MM.1S (cell line): ENCODE results near the gene WDFY4.

Experiments
- DNase-seq: peaks from one replicate; pipeline ENCODE4 v3.0.0-alpha.2; 2015
- H2AFZ ChIP-seq: fragments of 300-600 bp; sonication (generic); 2 replicates; pipeline ENCODE4 v1.6.0; 2016; ENCODE audit warnings: antibody characterized with exemption, low read length
- H3F3A ChIP-seq: fragments of 300-600 bp; sonication (generic); 2 replicates; pipeline ENCODE4 v1.6.1; 2016; ENCODE audit warnings: mild to moderate bottlenecking, antibody characterized with exemption, low read length, moderate library complexity, mixed read lengths; ENCODE audit not compliant: insufficient read depth
- H3K27ac ChIP-seq: fragments of 300-600 bp; sonication (generic); 2 replicates; pipeline ENCODE4 v1.5.1; 2016; ENCODE audit warnings: mild to moderate bottlenecking, low read length
- H3K27me3 ChIP-seq: fragments of 300-600 bp; sonication (generic); replicated peaks from 2 replicates; pipeline ENCODE4 v1.6.0; 2016; ENCODE audit warnings: low read length; ENCODE audit not compliant: insufficient read depth
- H3K36me3 ChIP-seq: fragments of 300-600 bp; sonication (generic); replicated peaks from 2 replicates; pipeline ENCODE4 v1.6.1; 2016; ENCODE audit warnings: mild to moderate bottlenecking, low read length, mixed read lengths; ENCODE audit not compliant: insufficient read depth
- H3K4me1 ChIP-seq: fragments of 300-600 bp; sonication (generic); 2 replicates; pipeline ENCODE4 v1.6.1; 2016; ENCODE audit warnings: low read length, mixed read lengths
- H3K4me2 ChIP-seq: fragments of 300-600 bp; sonication (generic); 2 replicates; pipeline ENCODE4 v1.6.0; 2016; ENCODE audit warnings: low read depth, low read length
- H3K4me3 ChIP-seq: fragments of 300-600 bp; sonication (generic); 2 replicates; pipeline ENCODE4 v1.5.1; 2016; ENCODE audit warnings: low read length, mixed read lengths
- H3K79me2 ChIP-seq: fragments of 300-600 bp; sonication (generic); 2 replicates; pipeline ENCODE4 v1.6.1; 2016; ENCODE audit warnings: mixed run types, low read length, mixed read lengths
- H3K9ac ChIP-seq: fragments of 300-600 bp; sonication (generic); 2 replicates; pipeline ENCODE4 v1.6.1; 2016; ENCODE audit warnings: low read length, mixed read lengths
- H3K9me2 ChIP-seq: fragments of 300-600 bp; sonication (generic); replicated peaks from 2 replicates; pipeline ENCODE4 v1.6.1; 2016; ENCODE audit warnings: mild to moderate bottlenecking, low read length, mixed read lengths; ENCODE audit not compliant: insufficient read depth
- H3K9me3 ChIP-seq: fragments of 300-600 bp; sonication (generic); replicated peaks from 2 replicates; pipeline ENCODE4 v1.6.1; 2016; ENCODE audit warnings: mild to moderate bottlenecking, low read length, mixed read lengths; ENCODE audit not compliant: insufficient read depth
- H4K20me1 ChIP-seq: fragments of 300-600 bp; sonication (generic); 2 replicates; pipeline ENCODE4 v1.6.1; 2016; ENCODE audit warnings: mild to moderate bottlenecking, low read length, moderate library complexity, mixed read lengths; ENCODE audit not compliant: insufficient read depth
- CTCF ChIP-seq: fragments of 300-600 bp; sonication (generic); IDR thresholded peaks from 2 replicates; pipeline ENCODE4 v1.5.1; 2016; ENCODE audit warnings: antibody characterized with exemption, low read length, mixed read lengths
- EZH2 ChIP-seq: fragments of 300-600 bp; sonication (generic); optimal IDR thresholded peaks from 2 replicates; pipeline ENCODE3; 2017; ENCODE audit warnings: low read depth, mild to moderate bottlenecking, antibody characterized with exemption, low read length, mixed read lengths
- EZH2phosphoT487 ChIP-seq: fragments of 300-600 bp; sonication (generic); IDR thresholded peaks from 2 replicates; pipeline ENCODE4 v1.6.1; 2018; ENCODE audit warnings: antibody characterized with exemption, low read length

Gene WDFY4

GRCh38 chr10:48821111-48821510 lies 136.4 kb downstream of the WDFY4 start:
- Histone ChIP-seq H3K36me3 (no peaks in the 10 kb centered on the region), H3F3A (no peaks in the 10 kb centered on the region), H3K4me1 (no peaks in the 10 kb centered on the region), H3K9me3 (no peaks in the 10 kb centered on the region), H2AFZ (no peak overlapping the region), H3K27me3 (no peaks in the 10 kb centered on the region), H3K27ac (no peak overlapping the region), H3K79me2 (no peaks in the 10 kb centered on the region), H3K4me2 (no peak overlapping the region), H3K9me2 (no peaks in the 10 kb centered on the region), H3K4me3 (no peak overlapping the region), H4K20me1 (no peaks in the 10 kb centered on the region), H3K9ac (no peak overlapping the region)
- TF ChIP-seq EZH2 (no peak), CTCF (no peak), EZH2phosphoT487 (no peak)
- DNase-seq, result no peak

GRCh38 chr10:48821692-48822091 lies 137.0 kb downstream of the WDFY4 start:
- Histone ChIP-seq H3K36me3 (no peaks in the 10 kb centered on the region), H3K4me2 (no peak overlapping the region), H3K27me3 (no peaks in the 10 kb centered on the region), H3K9ac (no peak overlapping the region), H3K27ac (no peak overlapping the region), H3F3A (no peaks in the 10 kb centered on the region), H3K9me2 (no peaks in the 10 kb centered on the region), H3K9me3 (no peaks in the 10 kb centered on the region), H3K79me2 (no peaks in the 10 kb centered on the region), H4K20me1 (no peaks in the 10 kb centered on the region), H3K4me3 (no peak overlapping the region), H3K4me1 (no peaks in the 10 kb centered on the region), H2AFZ (no peak overlapping the region)
- no peak for TF ChIP-seq CTCF
- no peak for TF ChIP-seq EZH2phosphoT487
- no peak for TF ChIP-seq EZH2
- no peak for DNase-seq

GRCh38 chr10:48833674-48834073 lies 149.0 kb downstream of the WDFY4 start:
- no peak overlapping the region for H3K4me3 ChIP-seq
- no peaks in the 10 kb centered on the region for H3K4me1 ChIP-seq
- H3K36me3 ChIP-seq, result no peaks in the 10 kb centered on the region
- no peak overlapping the region for H2AFZ ChIP-seq
- H3K4me2 ChIP-seq, result no peak overlapping the region
- no peak for DNase-seq
- no peak overlapping the region for H3K9ac ChIP-seq
- TF ChIP-seq EZH2, result no peak
- TF ChIP-seq EZH2phosphoT487, result no peak
- H3K9me3 ChIP-seq, result no peaks in the 10 kb centered on the region
- no peaks in the 10 kb centered on the region for H3K27me3 ChIP-seq
- H3F3A ChIP-seq, result no peaks in the 10 kb centered on the region
- H3K79me2 ChIP-seq, result no peaks in the 10 kb centered on the region
- H4K20me1 ChIP-seq, result no peaks in the 10 kb centered on the region
- no peaks in the 10 kb centered on the region for H3K9me2 ChIP-seq
- no peak overlapping the region for H3K27ac ChIP-seq

GRCh38 chr10:48834189-48834965 lies 149.7 kb downstream of the WDFY4 start:
- Histone ChIP-seq H3K36me3 (no peaks in the 10 kb centered on the region), H3K9me2 (no peaks in the 10 kb centered on the region)
- TF ChIP-seq EZH2 (no peak), CTCF (no peak), EZH2phosphoT487 (no peak)

More at GRCh38 chr10:48834189-48834965, 149.7 kb downstream of the WDFY4 start:
- Histone ChIP-seq H2AFZ (no peak overlapping the region), H3K4me3 (no peak overlapping the region), H3K9ac (no peak overlapping the region), H3K79me2 (no peaks in the 10 kb centered on the region), H3K4me1 (no peaks in the 10 kb centered on the region), H4K20me1 (no peaks in the 10 kb centered on the region), H3K27ac (no peak overlapping the region), H3K27me3 (no peaks in the 10 kb centered on the region), H3K4me2 (no peak overlapping the region), H3F3A (no peaks in the 10 kb centered on the region), H3K9me3 (no peaks in the 10 kb centered on the region)
- no peak for DNase-seq
